ENCODE data around the gene KCNMA1.
"Not testable (repeated sequence)": the region's sequence is repeated elsewhere in the genome, so short reads cannot be mapped to it uniquely, and the experiment has no call there.

The KCNMA1 gene

GRCh38 chr10:77413231-77413630 lies 224.4 kb downstream of the KCNMA1 start:
- H3K4me3 ChIP-seq (ENCODE audit: low read depth, low read length) = no peak overlapping the region
- in situ Hi-C loops (cut with HindIII; ENCODE audit: low sequenced_read_pairs) = no loop called here
- no peak for DNase-seq (ENCODE audit: low read depth, low spot score)
- no peak for TF ChIP-seq CTCF (IDR thresholded peaks at IDR 0.05; ENCODE audit: low read depth, low read length)

- H3K4me3 ChIP-seq (ENCODE audit: low read depth, low read length); DNase-seq (ENCODE audit: low read depth, low spot score); in situ Hi-C loops (cut with HindIII; ENCODE audit: low sequenced_read_pairs): not testable (repeated sequence)
Measured at GRCh38 chr10:77412573-77413133, 225.0 kb downstream of the KCNMA1 start.

- no peak overlapping the region for H3K4me3 ChIP-seq (ENCODE audit: low read depth, low read length)
- TF ChIP-seq CTCF (IDR thresholded peaks at IDR 0.05; ENCODE audit: low read depth, low read length) = no peak
- no peak for DNase-seq (ENCODE audit: low read depth, low spot score)
- in situ Hi-C loops (cut with HindIII; ENCODE audit: low sequenced_read_pairs) = no loop called here
Measured at GRCh38 chr10:77411805-77412204, 225.8 kb downstream of the KCNMA1 start.

GRCh38 chr10:77410523-77410922 lies 227.1 kb downstream of the KCNMA1 start:
- DNase-seq (ENCODE audit: low read depth, low spot score) = no peak
- in situ Hi-C loops (cut with HindIII; ENCODE audit: low sequenced_read_pairs) = no loop called here
- no peak for TF ChIP-seq CTCF (IDR thresholded peaks at IDR 0.05; ENCODE audit: low read depth, low read length)
- no peak overlapping the region for H3K4me3 ChIP-seq (ENCODE audit: low read depth, low read length)

GRCh38 chr10:77409697-77410471 lies 227.7 kb downstream of the KCNMA1 start:
- in situ Hi-C loops (cut with HindIII; ENCODE audit: low sequenced_read_pairs) = no loop called here
- H3K4me3 ChIP-seq (ENCODE audit: low read depth, low read length) = no peak overlapping the region
- TF ChIP-seq CTCF (IDR thresholded peaks at IDR 0.05; ENCODE audit: low read depth, low read length) = no peak
- no peak for DNase-seq (ENCODE audit: low read depth, low spot score)

GRCh38 chr10:77408259-77408658 lies 229.3 kb downstream of the KCNMA1 start:
- H3K4me3 ChIP-seq (ENCODE audit: low read depth, low read length) = no peak overlapping the region
- in situ Hi-C loops (cut with HindIII; ENCODE audit: low sequenced_read_pairs) = no loop called here
- no peak for TF ChIP-seq CTCF (IDR thresholded peaks at IDR 0.05; ENCODE audit: low read depth, low read length)
- no peak for DNase-seq (ENCODE audit: low read depth, low spot score)

- no peak for DNase-seq (ENCODE audit: low read depth, low spot score)
- in situ Hi-C loops (cut with HindIII; ENCODE audit: low sequenced_read_pairs) = no loop called here
- no peak overlapping the region for H3K4me3 ChIP-seq (ENCODE audit: low read depth, low read length)
- no peak for TF ChIP-seq CTCF (IDR thresholded peaks at IDR 0.05; ENCODE audit: low read depth, low read length)
Measured at GRCh38 chr10:77406764-77407430, 230.7 kb downstream of the KCNMA1 start.
